GM18499 (cell line): ENCODE measurements around the gene ADPRS.

Source experiments
- ATAC-seq: cut with Tn5 transposase; IDR thresholded peaks from one replicate; pipeline ENCODE4 v1.9.1; 2021; ENCODE audit warnings: moderate number of reproducible peaks; ENCODE audit not compliant: insufficient read depth, unreplicated experiment

The ADPRS gene

GRCh38 chr1:36126797-36127500 lies 38.3 kb downstream of the ADPRS start:
- no peak for ATAC-seq

GRCh38 chr1:36128126-36128904 lies 39.6 kb downstream of the ADPRS start:
- ATAC-seq: no peak

GRCh38 chr1:36128905-36129206 lies 40.2 kb downstream of the ADPRS start:
- ATAC-seq: no peak

- no peak for ATAC-seq
Measured at GRCh38 chr1:36132029-36132428, 43.3 kb downstream of the ADPRS start.

GRCh38 chr1:36133484-36133883 lies 44.8 kb downstream of the ADPRS start:
- ATAC-seq: no peak

- ATAC-seq: no peak
Measured at GRCh38 chr1:36134031-36134430, 45.3 kb downstream of the ADPRS start.

- no peak for ATAC-seq
Measured at GRCh38 chr1:36134505-36135329, 46.0 kb downstream of the ADPRS start.

- ATAC-seq: no peak
Measured at GRCh38 chr1:36135330-36135667, 46.6 kb downstream of the ADPRS start.

GRCh38 chr1:36135796-36136195 lies 47.1 kb downstream of the ADPRS start:
- no peak for ATAC-seq

GRCh38 chr1:36136535-36136934 lies 47.8 kb downstream of the ADPRS start:
- no peak for ATAC-seq

- no peak for ATAC-seq
Measured at GRCh38 chr1:36137226-36137625, 48.5 kb downstream of the ADPRS start.

- no peak for ATAC-seq
Measured at GRCh38 chr1:36137776-36138175, 49.1 kb downstream of the ADPRS start.

- no peak for ATAC-seq
Measured at GRCh38 chr1:36139521-36139920, 50.8 kb downstream of the ADPRS start.

- ATAC-seq: no peak
Measured at GRCh38 chr1:36142121-36142520, 53.4 kb downstream of the ADPRS start.

GRCh38 chr1:36143424-36143823 lies 54.7 kb downstream of the ADPRS start:
- ATAC-seq: no peak
